ENCODE data around the gene SFN.
"Not testable (repeated sequence)": the region's sequence is repeated elsewhere in the genome, so short reads cannot be mapped to it uniquely, and the experiment has no call there.

The SFN gene

DNA sequence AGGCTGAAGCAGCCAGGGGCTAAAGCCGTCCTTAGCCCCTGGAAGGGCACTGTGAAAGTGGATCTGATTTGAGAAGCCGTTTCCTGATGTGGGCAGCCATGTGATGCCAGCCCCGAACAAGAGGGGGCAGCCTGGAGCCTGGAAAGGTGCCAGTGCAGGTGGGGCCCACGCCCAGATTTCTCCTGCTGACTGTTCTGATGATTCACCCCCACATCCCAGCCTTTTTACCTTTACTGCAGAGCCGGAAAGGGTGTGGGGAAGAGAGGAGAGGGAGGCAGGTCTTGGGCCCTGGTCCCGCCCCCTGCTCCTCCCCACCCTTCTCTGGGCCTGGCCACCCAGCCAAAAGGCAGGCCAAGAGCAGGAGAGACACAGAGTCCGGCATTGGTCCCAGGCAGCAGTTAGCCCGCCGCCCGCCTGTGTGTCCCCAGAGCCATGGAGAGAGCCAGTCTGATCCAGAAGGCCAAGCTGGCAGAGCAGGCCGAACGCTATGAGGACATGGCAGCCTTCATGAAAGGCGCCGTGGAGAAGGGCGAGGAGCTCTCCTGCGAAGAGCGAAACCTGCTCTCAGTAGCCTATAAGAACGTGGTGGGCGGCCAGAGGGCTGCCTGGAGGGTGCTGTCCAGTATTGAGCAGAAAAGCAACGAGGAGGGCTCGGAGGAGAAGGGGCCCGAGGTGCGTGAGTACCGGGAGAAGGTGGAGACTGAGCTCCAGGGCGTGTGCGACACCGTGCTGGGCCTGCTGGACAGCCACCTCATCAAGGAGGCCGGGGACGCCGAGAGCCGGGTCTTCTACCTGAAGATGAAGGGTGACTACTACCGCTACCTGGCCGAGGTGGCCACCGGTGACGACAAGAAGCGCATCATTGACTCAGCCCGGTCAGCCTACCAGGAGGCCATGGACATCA, at the start of gene SFN:
Gene SFN, plus strand, starts transcription at position 369 of the 904 bp plus-strand sequence. Its CDS starts 64 bp downstream, at position 433.
- DNase-seq = no peak

DNA sequence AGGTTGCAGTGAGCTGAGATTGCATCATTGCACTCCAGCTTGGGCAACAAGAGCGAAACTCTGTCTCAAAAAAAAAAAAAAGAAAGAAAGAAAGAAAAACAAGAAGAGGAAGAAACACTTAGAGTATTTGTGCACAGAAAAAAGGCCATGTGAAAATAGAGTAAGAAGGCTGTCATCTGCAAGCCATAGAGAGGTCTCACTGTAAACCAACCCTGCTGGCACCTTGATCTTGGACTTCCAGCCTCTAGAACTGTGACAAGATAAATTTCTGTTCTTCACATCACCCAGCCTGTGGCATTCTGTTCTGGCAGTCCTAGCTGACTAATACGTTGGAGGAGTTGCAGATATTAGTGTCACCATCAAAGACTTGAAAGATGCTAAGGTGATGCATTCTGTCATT, 48.6 kb upstream of the SFN start:
- DNase-seq = no peak

DNA sequence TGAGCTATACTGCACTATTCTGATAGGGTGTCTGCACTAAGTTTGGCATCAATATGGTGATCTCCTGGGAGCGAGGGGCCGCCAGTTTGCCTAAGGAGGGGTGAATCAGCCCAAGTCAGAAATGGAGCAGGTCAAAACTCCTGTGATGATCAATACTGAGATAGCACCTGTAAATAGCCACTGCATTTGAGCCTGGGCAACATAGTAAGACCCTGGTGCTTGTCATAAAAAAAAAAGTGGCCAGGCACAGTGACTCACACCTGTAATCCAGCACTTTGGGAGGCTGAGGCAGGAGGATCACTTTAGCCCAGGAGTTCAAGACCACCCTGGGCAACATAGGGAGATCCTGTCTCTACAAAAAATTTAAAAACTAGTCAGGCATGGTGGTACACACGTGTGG, 48.1 kb upstream of the SFN start:
- DNase-seq = no peak

DNA sequence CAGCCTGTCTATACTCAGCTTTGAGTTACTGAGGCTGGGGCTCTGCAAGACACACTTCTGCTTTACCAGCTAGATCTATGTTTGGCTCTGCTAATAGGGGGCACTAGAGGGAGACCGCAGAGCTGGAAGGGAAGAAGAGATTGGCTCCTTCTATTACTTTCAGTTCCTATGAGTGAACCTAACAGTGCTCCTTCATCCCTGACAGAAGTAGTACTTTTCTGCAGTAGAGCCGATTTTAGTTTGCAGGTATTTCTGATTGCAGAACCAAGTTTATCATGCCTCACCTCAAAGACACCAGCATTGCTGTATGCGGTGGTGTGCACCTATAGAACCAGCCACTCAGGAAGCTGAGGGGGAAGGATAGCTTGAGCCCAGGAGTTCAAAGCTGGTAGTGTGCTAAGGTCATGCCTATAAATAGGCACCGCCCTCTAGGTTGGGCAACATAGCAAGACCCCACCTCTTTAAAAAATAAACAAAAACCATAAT, 42.1 kb upstream of the SFN start:
- DNase-seq = no peak

DNA sequence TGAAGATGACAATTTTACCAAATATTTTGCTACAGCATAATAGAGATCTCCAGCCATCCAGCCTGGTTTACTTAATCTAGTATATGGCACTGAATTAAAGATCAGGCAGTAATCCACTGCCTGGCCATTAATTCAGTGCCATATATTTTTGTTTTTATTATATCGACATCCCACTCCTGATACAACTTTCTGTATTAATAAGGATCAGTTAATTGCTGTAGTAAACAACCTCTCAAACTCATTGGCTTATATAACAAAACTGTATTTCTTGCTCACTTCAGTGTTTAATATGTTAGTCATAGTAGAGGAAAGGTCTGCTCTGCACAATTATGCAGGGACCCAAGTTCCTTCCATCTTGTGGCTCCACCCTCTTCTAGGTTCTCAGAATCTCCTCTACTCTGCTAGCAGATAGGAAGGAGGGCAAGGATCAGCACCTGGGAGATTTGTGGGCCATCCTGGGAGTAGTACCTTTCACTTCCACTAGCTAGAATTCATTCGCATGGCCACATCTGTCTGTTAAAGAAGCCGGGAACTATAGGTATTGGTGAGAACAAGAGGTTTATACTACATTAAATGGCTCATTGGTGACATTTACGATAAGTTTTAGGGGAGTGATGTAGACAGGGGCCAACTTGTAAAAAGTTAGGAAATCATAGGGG, 40.1 kb upstream of the SFN start:
- no peak for DNase-seq

DNA sequence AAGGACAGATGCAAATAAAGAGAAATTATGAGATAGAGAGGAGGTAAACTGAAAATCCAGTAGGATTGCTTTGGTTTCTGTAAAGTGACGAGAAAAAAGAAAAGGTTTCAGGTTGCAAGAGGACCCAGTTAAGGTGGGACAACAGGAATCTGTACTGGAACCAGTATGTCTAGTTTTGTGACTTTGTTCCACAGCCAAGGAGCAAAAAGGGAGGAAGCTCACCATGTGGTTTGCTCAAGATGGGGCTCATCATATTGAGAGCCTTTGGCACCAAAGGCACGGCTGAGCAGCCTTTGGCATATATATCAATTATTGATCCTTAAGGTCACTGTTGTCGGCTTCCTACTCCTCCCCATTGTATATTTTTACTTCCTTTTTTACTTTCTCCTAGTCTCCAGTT, 38.2 kb upstream of the SFN start:
- DNase-seq = no peak

DNA sequence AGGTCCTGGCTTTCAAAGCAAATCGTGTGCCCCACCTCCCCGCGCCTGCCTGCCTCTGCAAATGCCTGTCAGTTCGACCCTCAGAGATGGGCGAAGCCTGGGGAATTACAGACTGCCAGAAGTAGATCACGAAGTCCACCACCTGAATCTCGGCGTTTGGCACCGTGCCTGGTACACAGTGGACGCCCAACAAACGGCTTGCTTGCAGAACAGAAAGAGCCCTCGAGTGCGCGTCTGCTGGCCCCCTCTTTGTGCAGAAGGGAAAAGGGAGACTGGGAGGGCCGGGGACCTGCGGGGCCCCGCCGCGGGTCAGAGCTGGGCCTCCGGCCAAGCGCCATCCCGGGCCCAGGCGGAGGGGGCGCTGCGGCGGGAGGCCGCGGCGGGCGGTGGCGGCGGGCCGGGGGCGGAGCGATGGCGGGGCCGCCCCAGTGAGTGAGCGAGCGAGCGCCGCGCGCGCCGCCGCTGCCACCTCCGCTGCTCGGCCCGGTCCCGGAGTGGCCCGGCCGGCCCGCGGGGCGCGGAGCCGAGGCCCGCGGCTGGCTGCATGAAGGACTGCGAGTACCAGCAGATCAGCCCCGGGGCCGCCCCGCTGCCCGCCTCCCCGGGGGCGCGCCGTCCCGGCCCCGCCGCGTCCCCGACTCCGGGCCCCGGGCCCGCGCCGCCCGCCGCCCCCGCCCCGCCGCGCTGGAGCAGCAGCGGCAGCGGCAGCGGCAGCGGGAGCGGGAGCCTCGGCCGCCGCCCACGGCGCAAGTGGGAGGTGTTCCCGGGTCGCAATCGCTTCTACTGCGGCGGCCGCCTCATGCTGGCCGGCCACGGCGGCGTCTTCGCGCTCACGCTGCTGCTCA, 36.5 kb upstream of the SFN start, which contains the start of gene ZDHHC18:
Gene ZDHHC18, plus strand, starts transcription at position 428 of the 845 bp plus-strand sequence. Its CDS starts 117 bp downstream, at position 545.
- DNase-seq = peak; percentile 43 to 67

DNA sequence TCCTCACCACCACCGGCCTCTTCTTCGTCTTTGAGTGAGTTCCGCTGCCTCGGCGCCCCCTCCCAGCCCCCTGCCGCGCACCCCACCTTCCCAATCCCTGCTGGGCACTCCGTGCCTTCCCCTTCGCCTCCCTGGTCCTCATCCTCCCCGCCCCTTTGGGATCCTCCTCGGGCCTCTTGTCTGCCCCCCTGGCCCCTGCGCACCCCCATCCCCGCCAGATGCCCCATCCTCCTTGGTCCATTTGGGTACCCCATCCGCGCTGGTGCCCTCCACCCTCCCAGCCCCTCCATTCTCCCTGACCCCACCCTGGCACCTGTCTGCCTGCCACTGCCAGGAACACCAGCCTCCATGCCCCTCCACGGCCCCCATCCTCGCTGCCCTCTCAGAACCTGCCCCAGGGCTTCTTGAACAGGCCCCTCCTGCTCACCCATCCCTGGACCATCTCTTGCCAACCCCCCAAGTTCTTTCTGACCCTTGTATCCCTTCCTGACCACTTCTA, 35.8 kb upstream of the SFN start:
- no peak for DNase-seq

DNA sequence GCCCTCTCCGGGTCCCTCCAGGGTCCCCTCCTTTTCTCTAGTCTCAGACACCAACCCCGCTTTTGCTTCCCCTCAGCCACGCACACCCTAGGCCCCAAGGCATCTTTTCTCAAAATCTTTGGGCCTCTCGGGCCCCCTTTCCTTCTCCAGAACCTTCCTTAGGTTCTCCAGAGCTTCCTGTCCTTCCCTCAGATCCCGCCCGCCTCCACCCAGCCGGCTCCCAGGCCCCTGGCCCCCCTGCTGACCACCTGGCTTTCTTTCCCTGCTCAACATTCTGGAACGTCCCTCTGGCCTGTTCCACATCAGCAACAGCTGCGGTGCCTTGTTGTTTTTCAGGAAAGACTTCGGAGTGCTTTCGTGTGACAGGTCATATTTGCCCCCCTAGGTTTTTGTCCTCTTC, 35.3 kb upstream of the SFN start:
- no peak for DNase-seq

DNA sequence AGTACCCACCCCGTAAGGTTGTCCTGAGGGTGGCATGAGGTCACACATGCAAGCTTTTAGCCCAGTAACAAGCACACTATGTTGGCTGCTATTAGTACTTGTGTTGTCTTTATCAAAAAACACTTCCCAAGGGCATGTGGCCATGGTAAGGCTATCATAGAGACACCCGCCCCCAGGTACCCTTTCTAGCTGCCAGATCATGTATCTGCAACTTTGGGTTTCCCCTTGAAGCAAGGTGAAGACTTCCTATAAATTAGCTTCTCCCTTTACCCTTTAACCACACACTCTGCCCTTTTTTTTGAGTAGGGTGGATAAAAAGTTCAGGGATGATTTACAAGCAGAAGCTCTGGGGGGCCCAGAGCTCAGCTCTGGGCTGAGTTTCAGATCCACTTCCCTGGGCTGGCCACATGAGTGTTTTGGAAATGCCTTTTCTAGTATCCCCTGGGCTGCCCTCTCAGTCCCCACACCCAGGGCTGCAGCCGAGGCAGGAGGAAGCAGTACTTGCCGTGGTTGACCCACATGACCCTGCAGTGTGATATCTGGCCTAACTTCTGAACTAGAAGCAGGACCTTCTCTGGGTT, 34.4 kb upstream of the SFN start:
- DNase-seq = no peak

DNA sequence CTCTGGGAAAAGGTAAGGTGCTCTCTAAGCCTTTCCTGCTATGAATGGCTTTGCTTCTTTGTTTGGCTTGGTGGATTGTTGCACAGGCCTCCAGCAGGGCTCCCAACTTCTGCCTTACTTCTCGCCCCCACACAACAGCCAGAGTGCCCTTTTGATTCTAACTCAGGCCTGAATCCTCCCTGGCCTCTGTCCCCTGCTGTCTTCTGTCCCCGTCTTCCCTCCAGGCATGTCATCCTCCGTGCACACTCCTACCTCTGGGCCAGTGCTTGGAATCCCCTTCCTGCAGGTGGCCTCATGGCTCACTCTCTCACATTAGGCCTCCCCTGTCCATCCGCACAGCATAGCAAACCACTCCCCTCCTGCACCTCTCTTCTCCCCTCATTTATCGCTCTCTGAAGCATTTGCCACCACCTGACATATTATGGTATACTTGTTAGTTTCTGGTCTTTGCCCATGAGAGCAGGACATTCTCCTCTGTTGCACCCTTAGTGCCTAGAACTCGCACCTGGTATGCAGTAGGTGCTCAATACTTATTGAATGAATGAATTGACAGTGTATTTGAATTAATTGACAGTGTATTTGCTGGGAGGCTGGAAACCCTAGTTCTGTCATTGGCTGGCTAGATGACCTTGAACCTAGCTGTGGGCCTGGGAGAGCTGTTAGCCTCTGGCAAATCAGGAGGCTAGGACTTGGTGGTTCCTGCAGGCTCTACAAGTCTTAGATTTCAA, 33.6 kb upstream of the SFN start:
- DNase-seq = no peak

DNA sequence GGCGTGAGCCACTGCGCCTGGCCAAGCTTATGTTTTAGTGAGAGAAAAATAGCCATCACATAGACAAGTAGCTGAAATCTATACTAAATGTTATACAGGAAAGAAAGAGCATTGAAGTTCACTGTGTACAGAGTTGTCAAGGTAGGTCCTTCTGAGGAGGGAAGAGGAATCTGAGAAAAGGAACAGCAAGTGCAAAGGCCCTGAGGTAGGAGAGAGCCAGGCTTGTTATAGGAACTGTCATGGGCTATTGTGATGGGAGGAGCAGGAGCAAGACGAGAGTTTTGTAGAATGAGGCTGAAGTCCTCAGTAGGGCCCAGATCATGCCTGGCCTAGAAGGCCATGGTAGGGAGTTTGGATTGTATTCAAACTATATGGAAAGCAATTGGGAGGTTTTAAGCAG, 31.9 kb upstream of the SFN start:
- no peak for DNase-seq

DNA sequence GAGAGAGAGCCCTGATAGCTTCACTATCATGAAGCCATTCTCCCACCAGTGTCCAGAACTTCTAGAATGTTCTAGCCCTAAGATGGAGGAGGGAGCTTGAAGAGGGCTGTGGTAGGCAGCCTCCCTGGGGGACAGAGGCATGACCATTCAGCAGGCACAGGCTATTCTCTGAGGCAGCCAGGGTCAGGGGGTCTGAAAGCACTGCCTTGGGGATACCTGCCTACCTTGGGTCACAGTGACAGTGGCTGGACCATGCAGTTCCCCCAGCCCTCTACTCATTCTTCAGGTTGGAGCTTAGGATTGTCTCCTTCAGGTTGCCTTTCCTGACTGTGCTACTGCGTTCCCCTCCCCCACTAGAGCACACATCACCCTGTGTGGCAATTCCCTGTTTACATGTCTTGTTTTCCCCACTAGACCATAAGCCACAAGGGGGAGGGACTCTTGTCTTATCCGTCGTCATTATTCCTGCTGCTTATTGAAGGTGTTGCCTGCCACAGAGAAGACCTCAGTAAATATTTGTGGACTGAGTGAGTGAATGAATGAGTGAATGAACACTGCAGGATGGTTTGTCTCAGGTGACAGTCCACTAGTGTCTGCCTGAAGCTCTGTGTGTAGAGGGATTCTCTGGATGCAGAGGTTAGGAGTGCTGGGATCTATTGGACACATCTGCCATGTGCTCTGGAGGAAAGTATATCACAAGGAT, 31.3 kb upstream of the SFN start:
- no peak for DNase-seq

DNA sequence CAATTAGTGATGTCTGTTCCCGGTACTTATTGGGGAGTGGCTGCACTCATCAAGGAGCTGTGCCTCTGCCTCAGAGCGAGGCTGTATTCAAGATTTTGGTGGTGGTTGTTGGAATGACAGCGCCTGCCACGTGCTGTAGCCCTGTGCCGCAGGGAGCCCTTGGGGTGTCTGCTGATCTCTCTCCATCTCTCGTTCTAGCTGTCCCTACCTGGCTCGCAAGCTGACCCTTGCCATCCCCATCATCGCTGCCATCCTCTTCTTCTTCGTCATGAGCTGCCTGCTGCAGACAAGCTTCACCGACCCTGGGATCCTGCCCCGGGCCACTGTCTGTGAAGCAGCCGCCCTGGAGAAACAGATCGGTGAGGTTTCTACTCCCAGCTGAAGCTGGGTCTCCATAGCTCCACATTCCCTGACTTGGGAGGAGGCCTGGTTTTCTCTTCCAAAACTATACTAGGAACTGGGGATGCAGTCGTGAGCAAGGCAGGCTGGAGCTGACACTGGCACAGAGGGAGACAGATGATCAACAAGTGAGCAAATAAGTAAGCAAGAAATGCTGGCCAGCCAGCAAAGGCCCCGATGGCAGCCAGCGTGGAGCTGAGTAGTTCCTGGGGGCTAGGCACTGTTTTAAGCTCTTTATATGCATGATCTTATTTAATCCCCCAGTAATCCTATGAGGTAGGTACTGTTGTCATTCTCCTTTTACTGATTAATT, 30.5 kb upstream of the SFN start:
- no peak for DNase-seq

DNA sequence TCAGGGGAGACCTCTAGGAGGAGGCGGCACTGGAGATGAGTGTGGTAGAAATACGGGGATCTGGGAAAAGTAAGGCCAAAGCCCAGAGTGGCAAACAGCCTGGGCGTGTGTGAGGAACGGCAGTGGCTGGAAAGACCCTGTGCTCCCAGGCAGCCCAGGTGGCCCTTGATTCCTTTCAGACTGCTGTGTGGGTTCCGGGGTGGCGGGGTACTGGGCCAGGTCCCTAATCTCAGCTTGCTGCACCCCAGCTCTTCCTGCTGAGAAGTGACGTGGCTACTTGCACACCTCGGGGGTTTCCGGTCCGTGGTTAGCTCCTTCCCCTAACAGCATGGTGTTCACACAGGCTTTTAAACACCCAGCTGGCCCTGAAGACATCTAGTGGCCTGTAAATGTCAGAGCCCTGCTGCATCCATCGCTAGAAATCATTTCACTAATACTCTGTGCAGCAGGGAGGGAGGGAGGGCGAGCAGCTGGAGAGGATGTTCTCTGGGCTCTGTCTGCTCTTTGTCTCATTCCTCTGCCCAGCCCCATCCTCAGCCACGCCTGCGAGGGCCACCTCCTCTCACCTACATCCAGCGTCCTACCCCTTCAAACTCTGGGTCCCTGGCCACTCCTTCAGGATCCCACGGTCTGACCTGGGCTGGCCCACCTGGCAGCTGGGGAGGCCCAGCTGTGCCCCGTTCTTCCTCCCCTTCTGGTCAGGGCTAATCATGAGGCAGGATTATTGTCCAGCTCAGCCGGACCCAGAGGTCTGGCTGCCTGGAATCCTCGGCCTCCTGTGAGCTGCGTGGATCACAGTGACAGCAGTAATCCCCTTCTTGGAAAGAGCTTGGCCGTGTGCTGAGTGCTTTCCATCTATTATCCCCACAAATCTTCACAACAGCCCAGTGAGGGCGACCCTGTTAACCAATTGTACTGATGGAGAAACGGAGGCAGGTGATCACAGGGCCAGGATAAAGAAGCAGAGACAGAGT, 29.2 kb upstream of the SFN start:
- DNase-seq = no peak

DNA sequence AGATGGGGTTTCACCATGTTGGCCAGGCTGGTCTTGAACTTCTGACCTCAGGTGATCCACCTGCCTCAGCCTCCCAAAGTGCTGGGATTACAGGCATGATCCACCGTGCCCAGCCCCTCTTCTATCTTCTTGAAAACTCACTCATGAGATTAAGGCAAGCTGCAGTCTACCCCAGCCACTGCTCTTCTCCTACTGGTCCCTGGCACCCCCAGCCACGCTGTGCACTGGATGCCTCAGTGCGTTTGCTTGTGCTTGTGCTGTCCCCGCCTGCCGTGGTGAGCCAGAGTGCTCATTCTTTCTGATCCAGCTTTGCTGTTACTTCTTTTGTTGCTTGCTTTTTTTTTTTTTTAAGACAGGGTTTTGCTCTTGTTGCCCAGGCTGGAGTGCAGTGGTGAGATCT, 25.3 kb upstream of the SFN start:
- DNase-seq = not testable (repeated sequence)

DNA sequence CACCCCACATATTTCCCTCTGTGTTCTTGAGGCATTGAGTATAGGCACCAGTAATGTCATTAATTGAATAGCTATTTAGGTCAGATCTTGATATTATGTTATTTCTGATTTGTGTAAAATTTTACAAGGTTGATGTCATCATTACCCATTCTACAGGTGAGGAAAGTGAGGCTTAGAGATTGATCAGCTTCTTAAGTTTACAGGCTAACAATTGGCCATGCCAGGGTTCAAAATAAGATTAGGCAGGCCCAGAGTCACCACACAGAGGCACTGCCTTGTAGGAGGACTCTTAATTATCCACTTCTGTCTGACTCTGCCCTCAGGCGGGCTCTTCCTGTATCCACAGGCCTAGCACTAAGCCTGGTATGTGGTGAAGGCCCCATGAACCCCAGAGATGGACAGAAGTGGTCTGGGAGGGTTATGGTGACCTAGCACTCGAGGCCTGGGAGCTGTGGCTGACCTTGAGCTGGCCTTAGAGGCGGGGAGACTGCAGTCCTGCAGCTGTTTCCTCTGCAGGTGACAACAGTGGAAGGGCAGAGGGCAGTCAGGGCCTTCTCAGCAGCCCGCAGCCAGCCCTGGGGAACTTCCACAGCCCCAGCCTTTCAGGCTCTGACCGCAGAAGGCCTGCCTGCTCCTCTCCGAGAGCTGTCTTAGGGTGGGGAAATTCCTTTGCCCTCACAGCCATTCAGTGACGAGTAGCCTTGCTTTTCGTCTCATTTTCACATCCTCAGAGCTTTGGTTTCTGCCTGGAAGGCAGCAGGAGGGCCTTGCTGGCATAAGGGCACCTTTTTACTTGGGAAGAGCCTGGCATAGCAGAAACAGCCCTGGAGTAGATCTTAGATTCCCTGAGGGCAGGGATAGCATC, 24.2 kb upstream of the SFN start:
- DNase-seq = no peak

DNA sequence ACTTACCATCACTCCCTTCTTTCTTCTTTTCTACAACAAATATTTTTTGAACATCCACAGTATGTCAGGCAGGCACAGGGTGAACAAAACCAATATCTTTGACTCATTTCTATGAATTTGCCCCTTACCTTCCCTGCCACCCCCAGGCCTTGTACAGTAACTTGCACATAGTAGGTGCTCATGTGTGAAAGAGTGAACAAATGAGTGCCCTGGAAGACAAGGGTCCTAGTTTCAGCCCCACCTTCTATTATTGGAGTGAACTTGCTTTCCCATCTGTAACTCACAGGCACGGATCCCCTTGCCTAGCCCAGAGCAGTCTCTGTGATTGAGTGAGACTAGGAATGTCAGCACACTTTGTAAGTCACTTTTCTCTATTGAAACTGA, 23.6 kb upstream of the SFN start:
- DNase-seq = no peak
